HG03175 (cell line): ENCODE measurements around the gene CALD1.

Experiments used
- ATAC-seq: cut with Tn5 transposase; IDR thresholded peaks from one replicate; pipeline ENCODE4 v1.9.1; 2021; ENCODE audit warnings: mild to moderate bottlenecking, moderate library complexity; ENCODE audit not compliant: unreplicated experiment

CALD1 gene

GRCh38 chr7:134758981-134759380, 20.5 kb upstream of the CALD1 start:
- ATAC-seq = no peak

GRCh38 chr7:134761266-134761665, 18.2 kb upstream of the CALD1 start:
- ATAC-seq = no peak

GRCh38 chr7:134763960-134764359, 15.5 kb upstream of the CALD1 start:
- no peak for ATAC-seq

- ATAC-seq = no peak
Measured at GRCh38 chr7:134764365-134764764, 15.1 kb upstream of the CALD1 start.

GRCh38 chr7:134766779-134767519, 12.5 kb upstream of the CALD1 start:
- ATAC-seq = peak; percentile 90

- peak; percentile 30 for ATAC-seq
Measured at GRCh38 chr7:134767520-134768168, 11.8 kb upstream of the CALD1 start.

- ATAC-seq = no peak
Measured at GRCh38 chr7:134768243-134768642, 11.2 kb upstream of the CALD1 start.

GRCh38 chr7:134770676-134771075, 8.8 kb upstream of the CALD1 start:
- no peak for ATAC-seq

- no peak for ATAC-seq
Measured at GRCh38 chr7:134771111-134771510, 8.3 kb upstream of the CALD1 start.

GRCh38 chr7:134771889-134772288, 7.5 kb upstream of the CALD1 start:
- no peak for ATAC-seq

GRCh38 chr7:134772401-134772800, 7.0 kb upstream of the CALD1 start:
- no peak for ATAC-seq

- ATAC-seq = no peak
Measured at GRCh38 chr7:134773164-134773563, 6.3 kb upstream of the CALD1 start.

- ATAC-seq = no peak
Measured at GRCh38 chr7:134774119-134774518, 5.3 kb upstream of the CALD1 start.

GRCh38 chr7:134777470-134777869, 2.0 kb upstream of the CALD1 start:
- ATAC-seq = no peak

GRCh38 chr7:134777908-134778580, 1.4 kb upstream of the CALD1 start:
- no peak for ATAC-seq

- no peak for ATAC-seq
Measured at GRCh38 chr7:134779741-134780065, 269 bp downstream of the CALD1 start.

- ATAC-seq = no peak
Measured at GRCh38 chr7:134780166-134780828, 863 bp downstream of the CALD1 start.

- ATAC-seq = no peak
Measured at GRCh38 chr7:134781171-134781570, 1.7 kb downstream of the CALD1 start.

- peak; percentile 75 for ATAC-seq
Measured at GRCh38 chr7:134782121-134782623, 2.7 kb downstream of the CALD1 start.

GRCh38 chr7:134783294-134784069, 4.0 kb downstream of the CALD1 start:
- ATAC-seq = no peak
